ENCODE measurements around the gene CTBP1. TPM values are rescaled to one million over a fixed set of nuclear protein-coding genes. Genes with fewer than 3 reads are reported as not detected.

The CTBP1 gene
- polyA plus RNA-seq, 1 donor from 2014 or later = 325 TPM

DNA sequence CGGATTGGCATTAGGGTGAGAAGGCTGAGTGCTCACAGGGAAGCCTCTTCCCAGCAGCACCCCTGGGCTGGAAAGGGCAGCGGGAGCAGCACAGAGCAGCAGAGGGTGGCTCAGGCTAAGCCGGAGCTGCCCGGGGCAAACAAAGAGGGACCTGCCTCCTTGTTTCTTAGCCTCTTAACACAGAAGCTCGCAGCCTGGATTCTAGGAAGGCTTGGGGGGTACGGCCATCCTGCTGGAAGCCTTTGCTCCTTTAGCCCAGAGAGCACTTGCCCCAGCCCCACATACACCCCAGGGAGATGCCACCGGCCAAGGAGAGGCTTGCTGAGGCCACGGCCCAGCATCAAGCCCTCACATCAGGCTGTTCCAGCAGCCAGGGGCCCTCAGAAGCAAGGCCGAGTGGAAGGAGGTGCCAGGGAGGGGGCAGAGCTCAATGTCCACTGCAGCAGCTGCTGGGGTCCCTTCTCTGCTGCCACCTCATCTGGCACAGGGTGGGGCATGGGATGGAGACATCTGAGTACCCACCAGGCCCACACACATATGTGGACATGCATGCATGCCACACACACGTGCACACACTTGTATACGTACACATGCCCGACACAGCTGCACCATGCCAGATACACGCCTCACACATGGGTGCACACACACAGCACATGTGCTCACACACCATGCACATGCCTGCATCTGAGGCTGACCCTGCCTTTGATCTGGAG lies 56.3 kb downstream of the CTBP1 start:
- Histone ChIP-seq H3K27ac (ENCODE audit: low read length) (no peak overlapping the region), H3K9me2 (ENCODE audit: insufficient read depth, low read length) (no peaks in the 10 kb centered on the region), H3K4me2 (ENCODE audit: low read length) (no peak overlapping the region), H2AFZ (ENCODE audit: low read depth, low read length) (no peak overlapping the region), H3K79me2 (replicated peaks; ENCODE audit: insufficient read depth, low read length) (no peaks in the 10 kb centered on the region), H3K4me3 (ENCODE audit: low read length) (no peak overlapping the region), H4K20me1 (ENCODE audit: insufficient read depth) (no peaks in the 10 kb centered on the region), H3K9me3 (ENCODE audit: low read length) (no peaks in the 10 kb centered on the region), H3K9ac (ENCODE audit: low read length) (no peak overlapping the region), H3F3A (ENCODE audit: insufficient read depth, low read length, poor library complexity, severe bottlenecking) (no peaks in the 10 kb centered on the region), H3K36me3 (ENCODE audit: insufficient read depth, low read length) (no peaks in the 10 kb centered on the region), H3K27me3 (ENCODE audit: insufficient read depth, low read depth, low read length) (no peaks in the 10 kb centered on the region)
- TF ChIP-seq EP300 (conservative IDR thresholded peaks at IDR 0.05; ENCODE audit: poor library complexity, severe bottlenecking) (no peak), EZH2 (IDR thresholded peaks at IDR 0.05; ENCODE audit: borderline replicate concordance, insufficient read depth, low read length, poor library complexity, severe bottlenecking) (no peak), CTCF (IDR thresholded peaks at IDR 0.05; ENCODE audit: poor library complexity, severe bottlenecking) (no peak), TAF1 (IDR thresholded peaks at IDR 0.05; ENCODE audit: low read depth) (no peak), MXI1 (conservative IDR thresholded peaks at IDR 0.05; ENCODE audit: poor library complexity, severe bottlenecking) (no peak), SMC3 (conservative IDR thresholded peaks at IDR 0.05; ENCODE audit: poor library complexity) (no peak), POLR2AphosphoS5 (IDR thresholded peaks at IDR 0.05) (no peak), RAD21 (conservative IDR thresholded peaks at IDR 0.05) (no peak)
- TF ChIP-seq, protein P1, sequence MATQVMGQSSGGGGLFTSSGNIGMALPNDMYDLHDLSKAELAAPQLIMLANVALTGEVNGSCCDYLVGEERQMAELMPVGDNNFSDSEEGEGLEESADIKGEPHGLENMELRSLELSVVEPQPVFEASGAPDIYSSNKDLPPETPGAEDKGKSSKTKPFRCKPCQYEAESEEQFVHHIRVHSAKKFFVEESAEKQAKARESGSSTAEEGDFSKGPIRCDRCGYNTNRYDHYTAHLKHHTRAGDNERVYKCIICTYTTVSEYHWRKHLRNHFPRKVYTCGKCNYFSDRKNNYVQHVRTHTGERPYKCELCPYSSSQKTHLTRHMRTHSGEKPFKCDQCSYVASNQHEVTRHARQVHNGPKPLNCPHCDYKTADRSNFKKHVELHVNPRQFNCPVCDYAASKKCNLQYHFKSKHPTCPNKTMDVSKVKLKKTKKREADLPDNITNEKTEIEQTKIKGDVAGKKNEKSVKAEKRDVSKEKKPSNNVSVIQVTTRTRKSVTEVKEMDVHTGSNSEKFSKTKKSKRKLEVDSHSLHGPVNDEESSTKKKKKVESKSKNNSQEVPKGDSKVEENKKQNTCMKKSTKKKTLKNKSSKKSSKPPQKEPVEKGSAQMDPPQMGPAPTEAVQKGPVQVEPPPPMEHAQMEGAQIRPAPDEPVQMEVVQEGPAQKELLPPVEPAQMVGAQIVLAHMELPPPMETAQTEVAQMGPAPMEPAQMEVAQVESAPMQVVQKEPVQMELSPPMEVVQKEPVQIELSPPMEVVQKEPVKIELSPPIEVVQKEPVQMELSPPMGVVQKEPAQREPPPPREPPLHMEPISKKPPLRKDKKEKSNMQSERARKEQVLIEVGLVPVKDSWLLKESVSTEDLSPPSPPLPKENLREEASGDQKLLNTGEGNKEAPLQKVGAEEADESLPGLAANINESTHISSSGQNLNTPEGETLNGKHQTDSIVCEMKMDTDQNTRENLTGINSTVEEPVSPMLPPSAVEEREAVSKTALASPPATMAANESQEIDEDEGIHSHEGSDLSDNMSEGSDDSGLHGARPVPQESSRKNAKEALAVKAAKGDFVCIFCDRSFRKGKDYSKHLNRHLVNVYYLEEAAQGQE (IDR thresholded peaks at IDR 0.05; ENCODE audit: borderline replicate concordance) = no peak

DNA sequence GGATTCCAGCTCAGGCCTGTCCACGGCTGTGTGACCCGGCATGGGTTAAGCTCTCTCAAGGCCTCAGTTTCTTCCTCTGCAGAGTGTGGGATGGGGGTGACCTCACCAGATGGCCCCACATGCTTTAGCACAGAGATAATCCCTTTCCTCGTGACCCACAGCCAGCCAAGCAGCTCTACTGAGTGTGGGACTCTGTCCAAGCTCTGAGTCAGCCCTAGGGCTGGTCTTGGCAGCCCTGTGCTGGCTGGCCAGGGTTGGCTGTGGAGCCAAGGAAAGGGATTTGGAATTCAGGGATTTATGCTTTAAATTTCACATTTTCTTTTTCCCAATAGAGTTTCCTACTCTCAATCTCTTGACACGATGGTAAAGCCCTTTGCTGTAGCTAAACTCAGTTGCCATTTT lies 56.8 kb downstream of the CTBP1 start:
- Histone ChIP-seq H4K20me1 (ENCODE audit: insufficient read depth) (no peaks in the 10 kb centered on the region), H3K9me2 (ENCODE audit: insufficient read depth, low read length) (no peaks in the 10 kb centered on the region), H3K27ac (ENCODE audit: low read length) (no peak overlapping the region), H3K9ac (ENCODE audit: low read length) (no peak overlapping the region), H3F3A (ENCODE audit: insufficient read depth, low read length, poor library complexity, severe bottlenecking) (no peaks in the 10 kb centered on the region), H3K4me3 (ENCODE audit: low read length) (no peak overlapping the region), H3K79me2 (replicated peaks; ENCODE audit: insufficient read depth, low read length) (no peaks in the 10 kb centered on the region), H3K27me3 (ENCODE audit: insufficient read depth, low read depth, low read length) (no peaks in the 10 kb centered on the region), H2AFZ (ENCODE audit: low read depth, low read length) (no peak overlapping the region), H3K4me2 (ENCODE audit: low read length) (no peak overlapping the region), H3K9me3 (ENCODE audit: low read length) (no peaks in the 10 kb centered on the region), H3K36me3 (ENCODE audit: insufficient read depth, low read length) (no peaks in the 10 kb centered on the region)
- TF ChIP-seq EP300 (conservative IDR thresholded peaks at IDR 0.05; ENCODE audit: poor library complexity, severe bottlenecking) (no peak), EZH2 (IDR thresholded peaks at IDR 0.05; ENCODE audit: borderline replicate concordance, insufficient read depth, low read length, poor library complexity, severe bottlenecking) (no peak), MXI1 (conservative IDR thresholded peaks at IDR 0.05; ENCODE audit: poor library complexity, severe bottlenecking) (no peak), RAD21 (conservative IDR thresholded peaks at IDR 0.05) (no peak), CTCF (IDR thresholded peaks at IDR 0.05; ENCODE audit: poor library complexity, severe bottlenecking) (no peak), POLR2AphosphoS5 (IDR thresholded peaks at IDR 0.05) (no peak), TAF1 (IDR thresholded peaks at IDR 0.05; ENCODE audit: low read depth) (no peak), SMC3 (conservative IDR thresholded peaks at IDR 0.05; ENCODE audit: poor library complexity) (no peak)
- TF ChIP-seq, protein P1 (IDR thresholded peaks at IDR 0.05; ENCODE audit: borderline replicate concordance) = no peak
